ENCODE data around the gene PARP8. TPM values are rescaled to one million over a fixed set of nuclear protein-coding genes. Genes with fewer than 3 reads are reported as not detected.

Gene PARP8
- total RNA-seq, 4 donors from 2014 or later = 3.6 to 26.0 (median 6.1) TPM

GRCh38 chr5:50699737-50700136, 33.3 kb downstream of the PARP8 start:
- no peak overlapping the region for H3K4me3 ChIP-seq
- H3K27ac ChIP-seq = no peak overlapping the region
- TF ChIP-seq POLR2A (IDR thresholded peaks at IDR 0.05) (no peak), EP300 (IDR thresholded peaks at IDR 0.05; ENCODE audit: low read depth) (no peak), CTCF (IDR thresholded peaks at IDR 0.05) (no peak), POLR2AphosphoS5 (IDR thresholded peaks at IDR 0.05) (no peak)
- WGBS, 2 donors (ENCODE audit: low coverage in 1 of 2) = 89 to 97% methylated on average over 2 of the region's 2 CpGs
- H3K36me3 ChIP-seq = no peaks in the 10 kb centered on the region
- no peaks in the 10 kb centered on the region for H3K4me1 ChIP-seq
- no peaks in the 10 kb centered on the region for H3K27me3 ChIP-seq
- DNase-seq = no peak
- in situ Hi-C loops (cut with MboI; ENCODE audit: low pct_ligation_motif_present in 1 of 4, low pct_unique_long_range_greater_than_20kb in 1 of 4, low sequenced_read_pairs in 3 of 4) = no loop called here
- intact Hi-C loops (cut with DNase I; ENCODE audit: low total_unique reads) = no loop called here
- no peaks in the 10 kb centered on the region for H3K9me3 ChIP-seq

- 86 to 93% methylated on average over 4 of the region's 4 CpGs for WGBS, 2 donors (ENCODE audit: low coverage in 1 of 2)
- intact Hi-C loops (cut with DNase I; ENCODE audit: low total_unique reads) (no loop called here), in situ Hi-C loops (cut with MboI; ENCODE audit: low pct_ligation_motif_present in 1 of 4, low pct_unique_long_range_greater_than_20kb in 1 of 4, low sequenced_read_pairs in 3 of 4) (no loop called here)
- no peak for TF ChIP-seq POLR2A (IDR thresholded peaks at IDR 0.05)
- no peak for TF ChIP-seq POLR2AphosphoS5 (IDR thresholded peaks at IDR 0.05)
- no peak for TF ChIP-seq EP300 (IDR thresholded peaks at IDR 0.05; ENCODE audit: low read depth)
- TF ChIP-seq CTCF (IDR thresholded peaks at IDR 0.05) = no peak
- Histone ChIP-seq H3K27ac (no peak overlapping the region), H3K9me3 (no peaks in the 10 kb centered on the region), H3K4me1 (no peaks in the 10 kb centered on the region), H3K4me3 (no peak overlapping the region), H3K27me3 (no peaks in the 10 kb centered on the region), H3K36me3 (no peaks in the 10 kb centered on the region)
- no peak for DNase-seq
Measured at GRCh38 chr5:50700706-50701105, 34.3 kb downstream of the PARP8 start.

- DNase-seq = no peak
- no peaks in the 10 kb centered on the region for H3K4me1 ChIP-seq
- intact Hi-C loops (cut with DNase I; ENCODE audit: low total_unique reads) = no loop called here
- in situ Hi-C loops (cut with MboI; ENCODE audit: low pct_ligation_motif_present in 1 of 4, low pct_unique_long_range_greater_than_20kb in 1 of 4, low sequenced_read_pairs in 3 of 4) = no loop called here
- no peak overlapping the region for H3K27ac ChIP-seq
- H3K36me3 ChIP-seq = no peaks in the 10 kb centered on the region
- no peaks in the 10 kb centered on the region for H3K27me3 ChIP-seq
- WGBS, 2 donors (ENCODE audit: low coverage in 1 of 2) = 68 to 77% methylated on average over 5 to 9 of the region's 9 CpGs
- H3K9me3 ChIP-seq = no peaks in the 10 kb centered on the region
- no peak overlapping the region for H3K4me3 ChIP-seq
- TF ChIP-seq CTCF (IDR thresholded peaks at IDR 0.05) (no peak), POLR2AphosphoS5 (IDR thresholded peaks at IDR 0.05) (no peak), POLR2A (IDR thresholded peaks at IDR 0.05) (no peak), EP300 (IDR thresholded peaks at IDR 0.05; ENCODE audit: low read depth) (no peak)
Measured at GRCh38 chr5:50702615-50703366, 36.4 kb downstream of the PARP8 start.

GRCh38 chr5:50703367-50703666, 36.9 kb downstream of the PARP8 start:
- H3K4me1 ChIP-seq = no peaks in the 10 kb centered on the region
- no peak for DNase-seq
- intact Hi-C loops (cut with DNase I; ENCODE audit: low total_unique reads) (no loop called here), in situ Hi-C loops (cut with MboI; ENCODE audit: low pct_ligation_motif_present in 1 of 4, low pct_unique_long_range_greater_than_20kb in 1 of 4, low sequenced_read_pairs in 3 of 4) (no loop called here)
- no peaks in the 10 kb centered on the region for H3K9me3 ChIP-seq
- H3K27ac ChIP-seq = no peak overlapping the region
- H3K4me3 ChIP-seq = no peak overlapping the region
- TF ChIP-seq EP300 (IDR thresholded peaks at IDR 0.05; ENCODE audit: low read depth) = no peak
- TF ChIP-seq CTCF (IDR thresholded peaks at IDR 0.05) = no peak
- TF ChIP-seq POLR2AphosphoS5 (IDR thresholded peaks at IDR 0.05) = no peak
- H3K36me3 ChIP-seq = no peaks in the 10 kb centered on the region
- no peaks in the 10 kb centered on the region for H3K27me3 ChIP-seq
- WGBS, 2 donors (ENCODE audit: low coverage in 1 of 2) = 89% methylated on average over 1 of the region's 1 CpG; no CpG with 5 or more reads in 1 of the 2 donors
